GM21390 (cell line): ENCODE results near the gene WDPCP.
A peak's percentile ranks its signal among the peaks of the same experiment; 100 is the strongest.
"Not testable (repeated sequence)": the region's sequence is repeated elsewhere in the genome, so short reads cannot be mapped to it uniquely, and the experiment has no call there.

Experiments
- ATAC-seq: cut with Tn5 transposase; IDR thresholded peaks from one replicate; pipeline ENCODE4 v1.9.1; 2021; ENCODE audit not compliant: unreplicated experiment

The WDPCP gene

DNA sequence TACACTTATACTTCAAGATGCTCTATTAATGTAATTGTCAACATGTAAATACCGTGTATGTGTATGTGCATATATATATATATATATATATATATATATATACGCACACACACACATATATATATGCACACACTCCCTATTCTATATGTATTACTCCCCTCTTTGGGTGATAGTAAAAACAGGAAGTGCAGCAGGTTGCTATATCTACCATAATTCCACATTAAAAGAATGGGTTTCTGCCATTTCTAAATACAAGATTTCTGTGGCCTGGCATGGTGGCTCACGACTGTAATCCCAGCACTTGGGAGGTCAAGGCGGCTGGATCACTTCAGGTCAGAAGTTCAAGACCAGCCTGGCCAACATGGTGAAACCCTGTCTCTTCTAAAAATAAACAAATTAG, 460.7 kb downstream of the WDPCP start:
- no peak for ATAC-seq

GRCh38 chr2:63124850-63125249, 463.4 kb downstream of the WDPCP start:
- peak; percentile 85 for ATAC-seq

GRCh38 chr2:63124218-63124617, 464.1 kb downstream of the WDPCP start:
- peak; percentile 68 for ATAC-seq

- no peak for ATAC-seq
Observed at GRCh38 chr2:63122921-63123320, 465.4 kb downstream of the WDPCP start.

DNA sequence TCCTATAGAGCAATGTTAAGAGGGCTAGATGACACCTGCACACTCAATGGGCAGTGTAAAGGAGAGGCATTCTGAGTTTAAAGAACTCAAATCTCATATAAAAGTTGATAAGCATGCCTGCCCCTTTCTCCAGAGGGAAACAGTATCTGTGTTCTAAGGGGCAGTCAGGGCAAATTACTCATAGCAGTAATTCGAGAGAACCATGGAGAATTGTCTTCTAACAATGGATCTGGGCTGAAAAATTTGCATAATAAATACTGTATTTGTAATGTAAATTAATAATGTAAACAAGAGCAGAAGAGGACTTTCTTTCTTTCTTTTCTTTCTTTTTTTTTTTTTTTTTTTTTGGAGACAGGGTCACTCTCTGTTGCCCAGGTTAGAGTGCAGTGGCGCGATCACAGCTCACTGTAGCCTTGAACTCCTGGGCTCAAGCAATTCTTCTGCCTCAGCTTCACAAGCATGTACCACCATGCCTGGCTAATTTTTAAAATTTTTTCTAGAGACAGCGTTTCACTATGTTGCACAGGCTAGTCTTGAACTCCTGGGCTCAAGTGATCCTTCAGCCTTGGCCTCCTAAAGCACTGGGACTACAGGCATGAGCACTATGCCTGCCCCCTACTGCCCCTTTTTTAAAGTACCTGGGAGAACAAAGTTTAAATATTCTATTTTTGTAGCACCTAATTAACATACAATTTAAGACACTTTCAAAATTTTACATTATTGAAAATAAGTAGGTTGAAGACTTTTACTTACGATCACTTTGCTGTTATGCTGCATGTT, 467.0 kb downstream of the WDPCP start:
- no peak for ATAC-seq

DNA sequence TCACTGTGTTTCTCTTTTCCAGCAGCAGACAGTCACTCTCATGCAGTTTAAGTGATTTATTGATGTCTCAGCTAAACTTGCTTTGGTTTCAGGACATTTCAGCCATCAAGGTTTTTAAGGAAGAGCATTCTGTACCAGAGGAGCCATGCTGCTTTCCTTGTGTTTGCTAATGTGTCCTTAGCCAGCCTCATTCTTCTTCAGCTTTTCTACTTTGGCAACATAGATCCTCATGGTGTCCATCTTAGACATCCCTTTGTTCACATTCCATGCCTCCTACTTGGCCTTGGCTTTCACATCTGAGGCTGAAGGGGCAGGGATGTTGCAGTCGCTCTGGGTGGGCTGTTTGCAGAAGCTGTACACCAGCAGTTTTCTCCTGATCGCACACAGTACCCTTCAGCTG, 469.5 kb downstream of the WDPCP start:
- no peak for ATAC-seq

GRCh38 chr2:63104482-63104881, 483.8 kb downstream of the WDPCP start:
- no peak for ATAC-seq

GRCh38 chr2:63101954-63102353, 486.3 kb downstream of the WDPCP start:
- no peak for ATAC-seq

- no peak for ATAC-seq
Observed at GRCh38 chr2:63099032-63099431, 489.2 kb downstream of the WDPCP start.

GRCh38 chr2:63096491-63096890, 491.8 kb downstream of the WDPCP start:
- no peak for ATAC-seq

DNA sequence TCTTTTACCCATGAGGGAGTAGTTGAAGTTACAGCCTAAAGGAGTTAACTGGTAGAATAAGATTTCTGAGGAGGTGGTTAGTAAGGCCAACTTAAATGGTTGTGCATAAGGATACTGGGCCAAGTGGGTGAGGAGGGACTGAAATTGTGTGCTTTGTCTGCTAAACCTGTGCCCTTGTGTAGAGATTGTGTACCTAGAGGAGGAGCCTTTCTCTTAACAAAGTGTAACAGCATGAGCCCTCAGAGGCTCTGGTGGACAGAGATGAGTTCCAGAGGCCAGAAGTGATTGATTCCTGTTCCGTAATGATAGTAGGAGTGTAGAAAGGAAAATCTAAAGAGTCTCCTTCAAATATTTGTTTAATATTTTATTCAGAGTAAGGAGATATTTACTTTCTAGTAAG, 494.8 kb downstream of the WDPCP start:
- ATAC-seq, result no peak

DNA sequence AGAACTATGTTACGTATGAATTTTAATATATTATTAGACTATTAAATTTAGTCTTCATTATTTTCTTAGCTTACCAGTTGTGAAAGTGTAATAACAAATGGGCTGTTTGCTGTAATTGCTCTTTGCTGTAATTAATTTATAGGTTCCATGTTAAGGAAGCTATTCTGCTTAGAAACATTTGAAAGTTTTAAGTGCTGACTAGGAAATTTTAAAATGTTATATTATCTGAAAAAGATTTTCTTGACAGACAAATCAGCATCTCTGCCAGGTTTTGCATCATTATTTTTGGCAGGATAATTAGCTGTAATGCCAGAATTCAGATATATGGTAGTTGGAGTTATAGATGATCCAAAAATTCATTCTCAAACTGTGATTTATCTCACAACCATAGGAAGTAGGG, 495.4 kb downstream of the WDPCP start:
- ATAC-seq, result no peak

DNA sequence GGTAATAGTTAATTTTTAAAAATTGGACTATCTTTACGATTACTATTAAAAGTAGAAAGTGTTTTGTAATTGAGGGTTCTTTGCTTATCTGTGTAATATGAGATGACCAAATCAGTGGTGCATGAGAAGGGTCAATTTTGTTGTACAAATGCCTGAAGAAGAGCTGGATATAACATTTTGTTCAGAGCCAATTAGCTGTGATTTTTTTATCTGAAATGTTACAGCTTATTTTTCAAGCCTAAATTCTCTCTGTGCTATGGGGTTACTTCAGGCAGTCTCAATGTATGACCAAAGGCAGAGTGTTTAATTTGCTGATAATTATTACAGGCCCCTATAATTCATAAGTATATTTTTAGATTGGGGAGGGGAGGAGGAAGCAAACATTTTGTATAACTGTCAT, 495.9 kb downstream of the WDPCP start:
- ATAC-seq, result no peak

DNA sequence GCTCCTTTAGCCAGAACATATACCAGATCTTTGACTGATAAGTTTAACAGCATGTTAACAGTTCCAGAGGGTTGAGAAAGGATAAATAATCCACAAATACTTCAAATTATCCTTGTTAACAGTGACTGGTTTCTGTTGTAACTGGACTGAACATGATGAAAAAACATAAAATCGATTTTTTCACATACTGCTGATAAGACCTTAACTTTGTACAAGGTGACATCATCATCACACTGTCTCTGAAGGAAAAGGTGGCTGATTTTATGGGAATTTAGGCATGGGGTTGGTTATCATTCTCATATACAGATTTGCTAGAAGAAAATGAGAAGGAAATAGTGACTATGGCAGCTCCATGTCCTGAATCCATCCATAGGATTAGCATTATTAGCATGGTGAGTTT, 501.6 kb downstream of the WDPCP start:
- no peak for ATAC-seq

GRCh38 chr2:63081404-63081803, 506.9 kb downstream of the WDPCP start:
- no peak for ATAC-seq

- no peak for ATAC-seq
Observed at GRCh38 chr2:63078852-63079606, 509.2 kb downstream of the WDPCP start.

GRCh38 chr2:63074399-63074798, 513.9 kb downstream of the WDPCP start:
- ATAC-seq, result not testable (repeated sequence)

- no peak for ATAC-seq
Observed at GRCh38 chr2:63073994-63074393, 514.3 kb downstream of the WDPCP start.

DNA sequence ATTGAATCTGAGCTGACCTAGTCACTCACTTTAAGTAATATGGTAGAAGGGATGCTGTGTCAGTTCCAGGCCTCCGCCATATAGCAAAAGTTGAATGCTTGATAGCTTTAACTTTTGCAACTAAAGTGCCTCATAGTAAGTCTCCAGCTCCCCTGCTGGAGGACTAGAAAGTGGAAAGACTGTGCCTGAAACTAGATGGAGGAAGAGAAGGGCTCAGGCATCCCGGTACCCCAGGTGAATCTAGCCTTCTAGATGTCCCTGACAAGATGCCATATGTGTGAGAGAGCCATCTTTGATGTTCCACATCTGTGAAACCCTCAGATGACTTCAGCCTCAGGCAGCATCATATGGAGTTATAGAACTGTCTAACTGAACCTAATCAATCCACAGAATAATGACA, 516.6 kb downstream of the WDPCP start:
- ATAC-seq, result no peak
